ENCODE measurements around the gene CAMK1.

CAMK1 gene

DNA sequence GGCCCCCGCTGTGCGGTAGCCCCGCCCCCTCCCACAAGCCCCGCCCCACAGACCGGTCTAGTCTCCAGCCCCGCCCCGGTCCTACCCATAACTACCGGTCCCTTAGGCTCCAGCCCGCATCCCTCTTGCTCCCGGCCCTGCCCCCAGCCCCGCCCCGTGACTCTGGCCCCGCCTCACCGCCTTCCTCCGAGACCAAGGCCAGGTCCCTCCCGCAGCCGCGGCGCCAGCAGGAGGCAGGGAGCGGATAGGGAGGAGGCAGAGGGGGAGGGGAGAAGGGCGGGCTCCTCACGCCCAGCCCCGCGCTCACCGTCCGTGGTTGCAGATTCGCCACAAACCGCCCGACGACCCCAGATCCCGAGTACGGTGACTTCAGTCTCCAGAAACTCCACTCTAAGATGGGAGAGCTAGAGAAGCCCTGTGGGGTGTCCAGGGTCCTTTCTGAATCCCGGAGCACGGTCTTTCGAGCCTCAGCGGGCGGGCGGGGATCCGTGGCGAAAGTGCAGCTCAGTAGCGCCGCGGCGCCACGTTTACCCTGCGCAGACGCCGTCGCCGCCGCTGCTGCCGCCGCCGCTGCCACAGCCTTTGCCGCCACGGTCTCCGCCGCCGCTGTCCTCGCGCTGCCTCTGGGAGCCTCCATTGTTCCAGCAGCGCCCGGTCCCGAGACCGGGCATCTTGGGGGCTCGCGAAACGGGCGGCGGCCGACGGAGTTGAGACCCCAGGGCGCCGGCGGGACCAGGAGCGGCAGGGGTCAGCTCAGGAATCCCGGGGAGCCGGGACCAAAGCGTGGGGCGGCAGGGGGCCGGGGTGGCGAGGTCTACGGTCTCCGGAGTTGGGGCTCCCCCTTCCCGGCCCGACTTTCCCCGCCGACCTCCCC, 38.3 kb downstream of the CAMK1 start, which contains the start of gene BRPF1:
BRPF1 (plus strand) TSS at position 530 of the 874 bp plus-strand sequence. CDS start 2,406 bp downstream, outside the sequence.
- Histone ChIP-seq H2BK120ac (ENCODE audit: insufficient read depth, low read length, poor library complexity) (peak within 1 kb of the TSS; percentile 100), H2AFZ (ENCODE audit: insufficient read depth, low read length, poor library complexity) (peak within 1 kb of the TSS; percentile 99), H3K9me3 (ENCODE audit: insufficient read depth, low read depth, low read length) (no peaks in the 10 kb centered on the region), H3K79me1 (ENCODE audit: low read length) (peaks cover 9% of the 10 kb centered on the region), H3K4me1 (ENCODE audit: control insufficient read depth in 1 of 2, insufficient read depth in 2 of 2, low read length in 2 of 2) (peaks cover 8 to 10% of the 10 kb centered on the region in 2 experiments), H4K91ac (ENCODE audit: low read depth, low read length) (peak within 1 kb of the TSS; percentile 99), H3K14ac (ENCODE audit: low read length) (peak within 1 kb of the TSS; percentile 99), H2BK5ac (ENCODE audit: low read depth, low read length, poor library complexity) (peak within 1 kb of the TSS; percentile 100), H3K79me2 (ENCODE audit: control insufficient read depth, insufficient read depth, low read length, poor library complexity) (peaks cover 17% of the 10 kb centered on the region), H3K4me3 (ENCODE audit: low read depth, low read length) (peak within 1 kb of the TSS; percentile 97), H2AK5ac (ENCODE audit: low read length) (peak within 1 kb of the TSS; percentile 91), H3K4me2 (ENCODE audit: low read length) (peak within 1 kb of the TSS; percentile 88), H3K27ac (ENCODE audit: low read depth, low read length) (peak within 1 kb of the TSS; percentile 92), H3K27me3 (ENCODE audit: insufficient read depth, low read length) (no peaks in the 10 kb centered on the region), H3K18ac (ENCODE audit: low read length) (peak within 1 kb of the TSS; percentile 92), H3K9ac (ENCODE audit: low read length) (peak within 1 kb of the TSS; percentile 96), H3K36me3 (ENCODE audit: control insufficient read depth in 1 of 2, insufficient read depth in 2 of 2, low read length in 2 of 2) (peaks cover 13 to 21% of the 10 kb centered on the region in 2 experiments), H4K12ac (ENCODE audit: low read depth, low read length) (peak within 1 kb of the TSS; percentile 93), H2BK12ac (ENCODE audit: low read length) (peak within 1 kb of the TSS; percentile 72), H3K4ac (ENCODE audit: low read depth, low read length) (peak within 1 kb of the TSS; percentile 97), H3K23ac (ENCODE audit: low read length) (no peak within 1 kb of the TSS), H4K8ac (ENCODE audit: low read depth, low read length) (peak within 1 kb of the TSS; percentile 99)
- peak; percentile 97 to 99 for DNase-seq
- WGBS (ENCODE audit: extremely low coverage, insufficient coverage, insufficient read length) = no CpG with 5 or more reads among the region's 88 CpGs

DNA sequence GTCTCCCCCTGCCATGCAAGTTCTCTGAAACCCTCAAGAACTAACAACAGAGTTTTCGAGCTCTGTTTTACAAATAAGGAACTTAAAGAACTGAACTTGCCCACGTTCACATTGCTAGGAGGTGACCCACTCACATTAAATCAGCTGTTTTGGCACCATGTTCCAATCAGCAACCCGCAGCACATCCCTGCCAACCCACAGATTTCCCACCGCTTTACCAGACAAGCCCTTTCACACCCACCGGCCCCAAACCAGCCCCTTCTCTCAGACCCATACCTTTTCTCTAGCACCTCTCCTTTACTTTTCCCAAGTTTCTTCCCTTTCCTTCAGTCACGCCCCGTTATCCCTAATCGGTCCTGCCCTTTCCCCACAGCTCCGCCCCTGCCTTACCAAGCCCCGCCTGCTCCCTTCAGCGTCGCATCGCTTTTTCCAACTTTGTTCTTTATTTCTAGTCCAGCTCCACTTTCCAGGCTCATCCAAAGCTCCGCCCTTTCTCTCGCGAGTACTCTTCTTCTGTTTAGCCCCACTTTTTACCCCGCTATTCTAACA, 39.0 kb downstream of the CAMK1 start:
- Histone ChIP-seq H4K91ac (ENCODE audit: low read depth, low read length) (no peak overlapping the region), H2AFZ (ENCODE audit: insufficient read depth, low read length, poor library complexity) (peak overlapping the region; percentile 83), H3K14ac (ENCODE audit: low read length) (no peak overlapping the region), H3K36me3 (ENCODE audit: control insufficient read depth in 1 of 2, insufficient read depth in 2 of 2, low read length in 2 of 2) (peaks cover 12 to 17% of the 10 kb centered on the region in 2 experiments), H3K23ac (ENCODE audit: low read length) (no peak overlapping the region), H3K27ac (ENCODE audit: low read depth, low read length) (peak overlapping the region; percentile 77), H2BK120ac (ENCODE audit: insufficient read depth, low read length, poor library complexity) (no peak overlapping the region), H3K27me3 (ENCODE audit: insufficient read depth, low read length) (no peaks in the 10 kb centered on the region), H2BK12ac (ENCODE audit: low read length) (no peak overlapping the region), H3K4me3 (ENCODE audit: low read depth, low read length) (peak overlapping the region; percentile 62), H4K8ac (ENCODE audit: low read depth, low read length) (peak overlapping the region; percentile 76), H3K18ac (ENCODE audit: low read length) (no peak overlapping the region), H3K4ac (ENCODE audit: low read depth, low read length) (no peak overlapping the region), H3K4me1 (ENCODE audit: control insufficient read depth in 1 of 2, insufficient read depth in 2 of 2, low read length in 2 of 2) (peaks cover 8 to 10% of the 10 kb centered on the region in 2 experiments), H3K9me3 (ENCODE audit: insufficient read depth, low read depth, low read length) (no peaks in the 10 kb centered on the region), H3K79me2 (ENCODE audit: control insufficient read depth, insufficient read depth, low read length, poor library complexity) (peaks cover 17% of the 10 kb centered on the region), H2BK5ac (ENCODE audit: low read depth, low read length, poor library complexity) (no peak overlapping the region), H3K9ac (ENCODE audit: low read length) (no peak overlapping the region), H3K79me1 (ENCODE audit: low read length) (peaks cover 9% of the 10 kb centered on the region), H3K4me2 (ENCODE audit: low read length) (peak overlapping the region; percentile 65), H4K12ac (ENCODE audit: low read depth, low read length) (peak overlapping the region; percentile 14), H2AK5ac (ENCODE audit: low read length) (no peak overlapping the region)
- no CpG with 5 or more reads among the region's 17 CpGs for WGBS (ENCODE audit: extremely low coverage, insufficient coverage, insufficient read length)
- no peak for DNase-seq

DNA sequence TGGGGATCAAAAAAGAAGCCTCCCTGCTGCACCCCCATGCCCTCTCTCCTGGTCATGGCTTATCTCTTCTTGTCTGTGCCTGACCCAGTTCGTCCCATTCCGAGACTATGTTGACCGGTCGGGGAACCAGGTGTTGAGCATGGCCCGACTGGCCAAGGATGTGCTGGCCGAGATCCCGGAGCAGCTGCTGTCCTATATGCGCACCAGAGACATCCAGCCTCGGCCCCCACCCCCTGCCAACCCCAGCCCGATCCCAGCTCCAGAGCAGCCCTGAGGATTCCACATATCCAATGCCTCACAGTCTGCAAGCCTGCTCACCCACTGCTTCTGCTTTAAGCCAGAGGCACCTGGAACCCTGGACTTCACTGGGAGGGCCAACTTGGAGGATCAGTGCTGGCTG, 40.3 kb downstream of the CAMK1 start:
- Histone ChIP-seq H2BK5ac (ENCODE audit: low read depth, low read length, poor library complexity) (no peak overlapping the region), H3K23ac (ENCODE audit: low read length) (no peak overlapping the region), H3K79me2 (ENCODE audit: control insufficient read depth, insufficient read depth, low read length, poor library complexity) (peaks cover 17% of the 10 kb centered on the region), H4K12ac (ENCODE audit: low read depth, low read length) (no peak overlapping the region), H2BK12ac (ENCODE audit: low read length) (no peak overlapping the region), H3K9ac (ENCODE audit: low read length) (no peak overlapping the region), H3K4me3 (ENCODE audit: low read depth, low read length) (no peak overlapping the region), H3K36me3 (ENCODE audit: control insufficient read depth in 1 of 2, insufficient read depth in 2 of 2, low read length in 2 of 2) (peaks cover 7 to 10% of the 10 kb centered on the region in 2 experiments), H3K27ac (ENCODE audit: low read depth, low read length) (no peak overlapping the region), H3K14ac (ENCODE audit: low read length) (no peak overlapping the region), H4K8ac (ENCODE audit: low read depth, low read length) (no peak overlapping the region), H3K4me2 (ENCODE audit: low read length) (no peak overlapping the region), H3K27me3 (ENCODE audit: insufficient read depth, low read length) (no peaks in the 10 kb centered on the region), H3K4me1 (ENCODE audit: control insufficient read depth in 1 of 2, insufficient read depth in 2 of 2, low read length in 2 of 2) (peaks cover 8 to 10% of the 10 kb centered on the region in 2 experiments), H3K79me1 (ENCODE audit: low read length) (peaks cover 9% of the 10 kb centered on the region), H3K9me3 (ENCODE audit: insufficient read depth, low read depth, low read length) (no peaks in the 10 kb centered on the region), H3K18ac (ENCODE audit: low read length) (no peak overlapping the region), H2AFZ (ENCODE audit: insufficient read depth, low read length, poor library complexity) (no peak overlapping the region), H4K91ac (ENCODE audit: low read depth, low read length) (no peak overlapping the region), H2AK5ac (ENCODE audit: low read length) (no peak overlapping the region), H2BK120ac (ENCODE audit: insufficient read depth, low read length, poor library complexity) (no peak overlapping the region), H3K4ac (ENCODE audit: low read depth, low read length) (no peak overlapping the region)
- no peak for DNase-seq
- no CpG with 5 or more reads among the region's 10 CpGs for whole genome bisulfite sequencing (ENCODE audit: extremely low coverage, insufficient coverage, insufficient read length)

DNA sequence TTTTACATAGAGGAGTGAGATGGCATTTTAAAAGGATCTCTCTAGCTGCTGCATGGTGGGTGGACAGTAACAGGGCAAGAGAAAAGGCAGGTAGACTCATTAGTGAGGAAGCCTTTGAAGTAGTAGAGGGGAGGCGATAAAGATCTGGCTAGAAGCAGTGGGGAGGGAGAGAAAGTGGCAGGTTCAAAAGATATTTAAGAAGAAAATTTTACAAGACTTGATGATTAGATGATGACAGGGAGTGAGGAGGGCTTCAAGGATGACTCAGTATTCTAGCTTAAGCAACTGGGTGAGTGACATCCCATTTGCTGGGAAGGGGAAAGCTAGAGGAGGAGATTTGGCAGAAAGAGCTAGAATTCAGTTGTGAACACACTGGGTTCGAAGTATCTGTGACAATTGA, 42.0 kb downstream of the CAMK1 start:
- Histone ChIP-seq H3K27me3 (ENCODE audit: insufficient read depth, low read length) (no peaks in the 10 kb centered on the region), H2AFZ (ENCODE audit: insufficient read depth, low read length, poor library complexity) (no peak overlapping the region), H4K12ac (ENCODE audit: low read depth, low read length) (no peak overlapping the region), H3K27ac (ENCODE audit: low read depth, low read length) (no peak overlapping the region), H3K9me3 (ENCODE audit: insufficient read depth, low read depth, low read length) (no peaks in the 10 kb centered on the region), H3K14ac (ENCODE audit: low read length) (no peak overlapping the region), H3K79me1 (ENCODE audit: low read length) (peaks cover 9% of the 10 kb centered on the region), H4K8ac (ENCODE audit: low read depth, low read length) (no peak overlapping the region), H3K4me3 (ENCODE audit: low read depth, low read length) (no peak overlapping the region), H3K4me2 (ENCODE audit: low read length) (no peak overlapping the region), H3K36me3 (ENCODE audit: control insufficient read depth in 1 of 2, insufficient read depth in 2 of 2, low read length in 2 of 2) (peaks cover 0 to 1% of the 10 kb centered on the region in 2 experiments), H3K4me1 (ENCODE audit: control insufficient read depth in 1 of 2, insufficient read depth in 2 of 2, low read length in 2 of 2) (peaks cover 4 to 5% of the 10 kb centered on the region in 2 experiments), H3K9ac (ENCODE audit: low read length) (no peak overlapping the region), H2BK12ac (ENCODE audit: low read length) (no peak overlapping the region), H2AK5ac (ENCODE audit: low read length) (no peak overlapping the region), H3K4ac (ENCODE audit: low read depth, low read length) (no peak overlapping the region), H3K23ac (ENCODE audit: low read length) (no peak overlapping the region), H2BK120ac (ENCODE audit: insufficient read depth, low read length, poor library complexity) (no peak overlapping the region), H3K79me2 (ENCODE audit: control insufficient read depth, insufficient read depth, low read length, poor library complexity) (peaks cover 14% of the 10 kb centered on the region), H3K18ac (ENCODE audit: low read length) (no peak overlapping the region), H4K91ac (ENCODE audit: low read depth, low read length) (no peak overlapping the region), H2BK5ac (ENCODE audit: low read depth, low read length, poor library complexity) (no peak overlapping the region)
- no peak for DNase-seq
- no CpG with 5 or more reads among the region's 2 CpGs for WGBS (ENCODE audit: extremely low coverage, insufficient coverage, insufficient read length)

Measured in trophoblast cell (in vitro differentiated cells and primary cell).